ENCODE measurements around the gene CBX8.

Gene CBX8

GRCh38 chr17:79835470-79835899 is 38.6 kb upstream of the CBX8 start:
- no peak for DNase-seq (ENCODE audit: low spot score)

- no peak for DNase-seq (ENCODE audit: low spot score)
These were observed 37.9 kb upstream of the CBX8 start for GRCh38 chr17:79834565-79835469.

- DNase-seq (ENCODE audit: low spot score): no peak
These were observed 37.1 kb upstream of the CBX8 start for GRCh38 chr17:79833744-79834564.

GRCh38 chr17:79833110-79833450 is 36.2 kb upstream of the CBX8 start:
- DNase-seq (ENCODE audit: low spot score): no peak

- DNase-seq (ENCODE audit: low spot score): no peak
These were observed 35.6 kb upstream of the CBX8 start for GRCh38 chr17:79832218-79833109.

GRCh38 chr17:79831265-79832217 is 34.7 kb upstream of the CBX8 start:
- DNase-seq (ENCODE audit: low spot score): no peak

GRCh38 chr17:79830763-79831264 is 33.9 kb upstream of the CBX8 start:
- no peak for DNase-seq (ENCODE audit: low spot score)

GRCh38 chr17:79830303-79830702 is 33.4 kb upstream of the CBX8 start:
- DNase-seq (ENCODE audit: low spot score): no peak

GRCh38 chr17:79829457-79829856 is 32.6 kb upstream of the CBX8 start:
- DNase-seq (ENCODE audit: low spot score): no peak

GRCh38 chr17:79829004-79829403 is 32.1 kb upstream of the CBX8 start:
- no peak for DNase-seq (ENCODE audit: low spot score)

GRCh38 chr17:79826841-79827578 is 30.1 kb upstream of the CBX8 start:
- DNase-seq (ENCODE audit: low spot score): no peak

GRCh38 chr17:79826204-79826680 is 29.4 kb upstream of the CBX8 start:
- DNase-seq (ENCODE audit: low spot score): no peak

GRCh38 chr17:79825580-79825921 is 28.7 kb upstream of the CBX8 start:
- no peak for DNase-seq (ENCODE audit: low spot score)

GRCh38 chr17:79824893-79825579 is 28.2 kb upstream of the CBX8 start:
- DNase-seq (ENCODE audit: low spot score): no peak

GRCh38 chr17:79824234-79824633 is 27.4 kb upstream of the CBX8 start:
- no peak for DNase-seq (ENCODE audit: low spot score)

- no peak for DNase-seq (ENCODE audit: low spot score)
These were observed 25.8 kb upstream of the CBX8 start for GRCh38 chr17:79822583-79823124.

- DNase-seq (ENCODE audit: low spot score): no peak
These were observed 24.6 kb upstream of the CBX8 start for GRCh38 chr17:79821331-79822095.

GRCh38 chr17:79820959-79821330 is 24.1 kb upstream of the CBX8 start:
- DNase-seq (ENCODE audit: low spot score): no peak

Data from SK-N-DZ (cell line).